DMS114 treated with DMSO at 0.1 percent for 48 hours (cell line): ENCODE data around the gene AKT3.

ENCODE experiments used
- DNase-seq: peaks from one replicate; lab custom pipeline; 2025; ENCODE audit not compliant: unreplicated experiment; lab: John Stamatoyannopoulos, UW

The AKT3 gene

GRCh38 chr1:243520831-243521230 lies 329.2 kb downstream of the AKT3 start:
- DNase-seq, result no peak

GRCh38 chr1:243514927-243515326 lies 335.1 kb downstream of the AKT3 start:
- DNase-seq, result no peak

- no peak for DNase-seq
Measured at GRCh38 chr1:243513726-243514491, 336.1 kb downstream of the AKT3 start.

GRCh38 chr1:243510928-243511327 lies 339.1 kb downstream of the AKT3 start:
- no peak for DNase-seq

GRCh38 chr1:243508943-243509342 lies 341.1 kb downstream of the AKT3 start:
- no peak for DNase-seq

GRCh38 chr1:243508303-243508713 lies 341.7 kb downstream of the AKT3 start:
- DNase-seq, result no peak

- DNase-seq, result no peak
Measured at GRCh38 chr1:243507672-243508302, 342.3 kb downstream of the AKT3 start.

- no peak for DNase-seq
Measured at GRCh38 chr1:243507001-243507671, 342.9 kb downstream of the AKT3 start.

- DNase-seq, result no peak
Measured at GRCh38 chr1:243505986-243506689, 343.9 kb downstream of the AKT3 start.

GRCh38 chr1:243503155-243503554 lies 346.9 kb downstream of the AKT3 start:
- DNase-seq, result no peak

- no peak for DNase-seq
Measured at GRCh38 chr1:243501002-243501401, 349.0 kb downstream of the AKT3 start.

- DNase-seq, result no peak
Measured at GRCh38 chr1:243500512-243500911, 349.5 kb downstream of the AKT3 start.

GRCh38 chr1:243499711-243500110 lies 350.3 kb downstream of the AKT3 start:
- no peak for DNase-seq

GRCh38 chr1:243499248-243499647 lies 350.8 kb downstream of the AKT3 start:
- DNase-seq, result no peak

- no peak for DNase-seq
Measured at GRCh38 chr1:243497939-243498681, 351.9 kb downstream of the AKT3 start.

GRCh38 chr1:243496806-243497205 lies 353.2 kb downstream of the AKT3 start:
- no peak for DNase-seq

GRCh38 chr1:243496187-243496646 lies 353.8 kb downstream of the AKT3 start:
- no peak for DNase-seq

GRCh38 chr1:243495442-243496186 lies 354.4 kb downstream of the AKT3 start:
- DNase-seq, result no peak

- DNase-seq, result no peak
Measured at GRCh38 chr1:243494741-243495431, 355.2 kb downstream of the AKT3 start.
